Right lobe of liver (tissue), 4 donors: Measurements from ENCODE around the gene DYRK1A.

ENCODE experiments used
- POLR2A ChIP-seq: fragments of 450-650 bp; IDR thresholded peaks from one replicate; pipeline ENCODE4 v1.6.1; 2017; ENCODE audit warnings: antibody characterized with exemption, mild to moderate bottlenecking
- TF ChIP-seq, protein P1 (sequence below), 4 donors: fragments of 200-600 bp in 3 of 4; fragments of 450-650 bp in 1 of 4; IDR thresholded peaks; one replicate each; pipeline versions ENCODE4 v1.5.1 to v1.8.0; 2016 to 2022; ENCODE audit warnings: antibody characterized with exemption in 4 of 4, mild to moderate bottlenecking in 2 of 4
- donor health status: DM: no; HTN: no; CAD: no.
- donor health status: DM: no; HTN: no; CAD: no.
- donor health status: DM: no; HTN: yes; CAD: no.

GRCh38 chr21:37443683-37444082 lies 77.1 kb downstream of the DYRK1A start:
- TF ChIP-seq, protein P1, sequence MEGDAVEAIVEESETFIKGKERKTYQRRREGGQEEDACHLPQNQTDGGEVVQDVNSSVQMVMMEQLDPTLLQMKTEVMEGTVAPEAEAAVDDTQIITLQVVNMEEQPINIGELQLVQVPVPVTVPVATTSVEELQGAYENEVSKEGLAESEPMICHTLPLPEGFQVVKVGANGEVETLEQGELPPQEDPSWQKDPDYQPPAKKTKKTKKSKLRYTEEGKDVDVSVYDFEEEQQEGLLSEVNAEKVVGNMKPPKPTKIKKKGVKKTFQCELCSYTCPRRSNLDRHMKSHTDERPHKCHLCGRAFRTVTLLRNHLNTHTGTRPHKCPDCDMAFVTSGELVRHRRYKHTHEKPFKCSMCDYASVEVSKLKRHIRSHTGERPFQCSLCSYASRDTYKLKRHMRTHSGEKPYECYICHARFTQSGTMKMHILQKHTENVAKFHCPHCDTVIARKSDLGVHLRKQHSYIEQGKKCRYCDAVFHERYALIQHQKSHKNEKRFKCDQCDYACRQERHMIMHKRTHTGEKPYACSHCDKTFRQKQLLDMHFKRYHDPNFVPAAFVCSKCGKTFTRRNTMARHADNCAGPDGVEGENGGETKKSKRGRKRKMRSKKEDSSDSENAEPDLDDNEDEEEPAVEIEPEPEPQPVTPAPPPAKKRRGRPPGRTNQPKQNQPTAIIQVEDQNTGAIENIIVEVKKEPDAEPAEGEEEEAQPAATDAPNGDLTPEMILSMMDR (IDR thresholded peaks at IDR 0.05), result no peak
- no peak for TF ChIP-seq POLR2A
